ENCODE results near the gene UBTD1.

DNA sequence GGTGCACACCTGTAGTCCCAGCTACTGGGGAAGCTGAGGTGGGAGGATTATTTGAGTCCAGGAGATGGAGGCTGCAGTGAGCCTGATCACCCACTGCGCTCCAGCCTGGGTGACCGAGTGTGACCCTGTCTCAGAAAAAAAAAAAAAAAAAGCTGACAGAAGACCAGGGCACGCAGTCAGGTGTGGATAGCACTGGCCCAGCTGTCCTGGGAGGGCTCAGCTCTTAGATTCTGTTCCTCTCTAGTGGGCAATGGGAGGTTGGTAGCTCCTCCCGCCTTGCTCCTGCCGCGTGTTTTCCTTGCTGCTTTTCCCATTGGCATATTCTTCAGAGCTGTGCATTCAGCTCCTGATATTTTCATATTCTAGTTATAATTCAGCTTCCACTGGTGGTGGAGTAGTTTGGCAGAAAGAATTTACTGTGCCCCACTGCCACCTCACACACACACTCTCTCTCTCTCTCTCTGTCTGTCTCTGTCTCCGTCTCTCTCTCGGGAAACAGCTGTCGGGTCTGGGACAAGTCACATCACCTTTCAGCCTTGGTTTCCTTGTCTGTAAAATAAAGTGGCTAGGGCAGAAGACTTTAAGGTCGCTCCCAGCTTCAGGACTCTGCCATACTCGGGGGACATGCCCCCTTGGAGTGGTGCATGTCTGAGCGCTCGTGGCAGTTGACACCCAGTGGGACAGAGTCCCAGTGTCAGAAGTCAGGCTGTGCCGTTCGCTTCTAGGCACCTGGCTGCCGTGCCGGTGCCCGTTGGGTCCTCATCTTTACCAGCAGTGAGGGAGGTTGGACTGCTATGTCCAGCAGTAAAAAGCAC, 47.9 kb downstream of the UBTD1 start:
- TF ChIP-seq ZNF274 (IDR thresholded peaks at IDR 0.05; ENCODE audit: low read depth, low read length) (no peak), SUZ12 (IDR thresholded peaks at IDR 0.05; ENCODE audit: extremely low read depth, insufficient read depth, insufficient read length) (no peak), YY1 (IDR thresholded peaks at IDR 0.05; ENCODE audit: insufficient read depth, insufficient read length) (no peak)
